ENCODE measurements around the gene UTF1.

The UTF1 gene

GRCh38 chr10:133185421-133185820 lies 44.6 kb upstream of the UTF1 start:
- DNase-seq (ENCODE audit: extremely low read depth, low read depth), result no peak
- no peak for TF ChIP-seq CTCF (IDR thresholded peaks at IDR 0.05; ENCODE audit: low read depth, low read length)

DNA sequence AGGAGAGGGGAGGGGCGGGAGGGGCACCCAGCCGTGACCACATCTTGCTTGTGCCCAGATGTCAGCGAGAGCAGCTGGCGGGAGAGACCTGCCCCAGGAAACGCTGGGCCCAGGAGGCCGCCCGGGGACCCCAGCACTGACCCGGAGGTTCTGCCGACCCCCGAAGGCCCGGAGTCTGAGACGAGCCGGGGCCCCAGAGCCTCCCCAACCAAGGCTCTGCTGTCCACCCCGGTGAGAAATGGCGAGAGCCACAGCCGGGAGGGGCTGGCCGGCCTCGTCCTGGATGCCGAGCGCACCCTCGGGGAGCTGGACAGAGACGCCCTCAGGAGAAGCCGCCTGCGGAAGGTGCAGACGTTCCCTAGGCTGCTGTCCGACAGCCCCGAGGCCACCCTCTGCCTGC lies 44.1 kb upstream of the UTF1 start:
- TF ChIP-seq CTCF (IDR thresholded peaks at IDR 0.05; ENCODE audit: low read depth, low read length), result no peak
- DNase-seq (ENCODE audit: extremely low read depth, low read depth), result no peak

- TF ChIP-seq CTCF (IDR thresholded peaks at IDR 0.05; ENCODE audit: low read depth, low read length), result no peak
- no peak for DNase-seq (ENCODE audit: extremely low read depth, low read depth)
These were observed 43.5 kb upstream of the UTF1 start for GRCh38 chr10:133186416-133187090.

DNA sequence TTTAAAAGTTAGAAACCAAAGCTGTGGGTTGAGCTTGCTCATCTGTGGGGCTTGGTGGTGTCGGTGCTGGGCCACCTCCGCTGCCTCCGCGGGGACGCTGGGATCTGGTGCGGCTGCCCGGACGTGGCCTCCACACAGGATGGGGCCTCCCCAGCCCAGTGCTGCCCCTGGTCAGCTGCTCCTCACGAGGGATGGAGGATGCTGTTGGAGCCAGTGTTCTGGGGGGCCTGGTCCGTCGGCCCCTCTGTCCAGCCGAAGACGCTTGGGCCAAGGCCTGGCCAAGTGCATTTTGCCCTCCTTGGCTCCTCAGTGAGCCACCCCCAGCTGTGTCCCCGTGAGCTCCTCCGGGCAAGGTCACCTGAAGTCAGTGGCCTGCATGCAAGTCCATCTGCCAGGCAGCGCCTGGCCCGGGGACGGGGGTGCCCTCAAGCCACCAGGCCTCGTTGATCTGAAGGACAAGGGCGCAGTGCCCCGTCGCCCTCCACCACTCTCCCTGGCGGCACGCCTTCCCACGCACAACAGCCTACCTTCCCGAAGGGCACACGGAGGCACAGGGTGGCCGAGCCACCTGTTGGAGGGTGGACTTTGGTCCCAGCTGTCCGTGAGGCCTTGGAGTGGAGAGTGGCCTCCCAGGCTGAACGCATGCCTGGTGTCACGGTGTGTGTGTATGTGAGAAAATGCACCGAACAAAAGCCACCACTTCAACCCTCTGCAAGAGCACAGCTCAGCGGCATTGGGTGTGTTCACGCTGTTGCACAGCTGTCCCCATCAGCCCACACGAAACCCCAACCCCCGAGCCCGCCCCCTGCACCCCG lies 42.7 kb upstream of the UTF1 start:
- no peak for TF ChIP-seq CTCF (IDR thresholded peaks at IDR 0.05; ENCODE audit: low read depth, low read length)
- no peak for DNase-seq (ENCODE audit: extremely low read depth, low read depth)

GRCh38 chr10:133187906-133188681 lies 41.9 kb upstream of the UTF1 start:
- TF ChIP-seq CTCF (IDR thresholded peaks at IDR 0.05; ENCODE audit: low read depth, low read length), result no peak
- no peak for DNase-seq (ENCODE audit: extremely low read depth, low read depth)

DNA sequence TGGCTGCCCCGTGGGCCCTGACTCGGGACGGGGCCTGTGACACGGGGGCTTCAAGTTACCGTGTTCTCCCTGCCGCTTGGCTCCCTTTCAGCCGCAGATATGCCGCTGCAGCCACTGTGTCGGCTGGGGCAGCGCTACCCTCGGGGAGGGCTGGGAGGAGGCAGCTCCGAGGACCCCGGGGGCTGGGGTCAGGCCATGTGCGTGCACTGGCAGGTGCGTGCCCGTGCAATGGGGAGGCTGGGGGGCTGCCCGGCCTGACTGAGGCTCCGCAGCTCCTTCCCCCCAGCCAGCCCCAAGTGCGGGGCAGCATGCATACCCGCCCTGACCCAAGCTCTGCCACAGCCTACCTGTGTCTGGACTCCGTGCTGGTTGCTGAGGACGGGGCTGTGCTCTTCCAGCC lies 40.8 kb upstream of the UTF1 start:
- no peak for DNase-seq (ENCODE audit: extremely low read depth, low read depth)
- no peak for TF ChIP-seq CTCF (IDR thresholded peaks at IDR 0.05; ENCODE audit: low read depth, low read length)

- DNase-seq (ENCODE audit: extremely low read depth, low read depth), result no peak
- no peak for TF ChIP-seq CTCF (IDR thresholded peaks at IDR 0.05; ENCODE audit: low read depth, low read length)
These were observed 40.3 kb upstream of the UTF1 start for GRCh38 chr10:133189726-133190125.
